IPS DF 6.9 (cell line): ENCODE measurements around the gene NFIB.

ENCODE experiments used
- DNase-seq: peaks from one replicate; pipeline ENCODE4 v3.0.0-alpha.2; 2013; ENCODE audit warnings: low read depth, low spot score
- H3K27ac ChIP-seq: one replicate; pipeline ENCODE4 v1.5.1; 2013; ENCODE audit warnings: low read length, control low read depth
- H3K27me3 ChIP-seq: 2 replicates; pipeline ENCODE4 v1.6.1; 2013; ENCODE audit warnings: mild to moderate bottlenecking, low read length; ENCODE audit not compliant: control insufficient read depth, insufficient read depth
- H3K36me3 ChIP-seq: 2 replicates; pipeline ENCODE4 v1.6.1; 2013; ENCODE audit warnings: low read length; ENCODE audit not compliant: control insufficient read depth, insufficient read depth
- H3K4me1 ChIP-seq: 2 replicates; pipeline ENCODE4 v1.6.1; 2013; ENCODE audit warnings: low read length; ENCODE audit not compliant: control insufficient read depth, insufficient read depth
- H3K4me3 ChIP-seq: 2 replicates; pipeline ENCODE4 v1.5.1; 2013; ENCODE audit warnings: mild to moderate bottlenecking, low read length
- H3K9me3 ChIP-seq: 2 replicates; pipeline ENCODE4 v1.6.1; 2013; ENCODE audit warnings: low read length, inconsistent platforms; ENCODE audit not compliant: control insufficient read depth, insufficient read depth
- WGBS: extraction: QIAGEN DNeasy Blood & Tissue Kit; methylation state at CpG from one replicate; pipeline ENCODE4 v1.1.7; 2013; ENCODE audit warnings: mixed read lengths, missing lambda C conversion rate; ENCODE audit not compliant: insufficient read length, insufficient coverage; 5-methylcytosine and 5-hydroxymethylcytosine counted together

NFIB gene

DNA sequence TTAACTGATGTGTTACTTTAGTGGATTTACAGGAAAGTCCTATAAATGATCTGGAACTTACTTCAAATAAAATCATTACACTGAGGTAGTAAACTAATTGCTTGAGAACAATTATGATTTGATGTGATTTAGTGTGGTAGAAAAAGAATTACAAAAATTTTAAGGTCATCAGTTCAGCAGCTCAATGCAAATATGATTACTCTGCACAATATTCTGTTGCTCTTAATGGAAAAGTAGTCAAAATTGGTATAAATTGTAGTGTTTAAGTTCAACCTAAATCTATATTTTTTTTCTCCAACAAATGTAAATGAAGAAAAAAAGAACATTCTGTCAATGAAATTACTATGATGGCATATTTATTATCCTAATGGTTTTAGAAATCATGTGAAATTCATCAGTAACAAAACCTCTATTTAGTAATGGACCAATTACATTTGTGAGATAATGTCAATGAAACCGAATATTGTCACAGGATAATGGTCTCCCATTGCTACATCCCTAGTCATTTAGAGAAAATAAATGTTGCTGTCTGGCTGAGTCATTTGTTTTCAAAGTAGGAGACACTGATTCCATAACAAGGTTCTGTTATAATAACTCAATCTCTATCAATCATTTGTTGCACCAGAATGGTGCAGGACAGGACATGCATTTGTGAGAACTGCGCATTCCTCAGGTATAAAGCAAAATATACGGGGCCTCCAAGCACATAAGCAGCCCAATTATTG lies 177.1 kb downstream of the NFIB start:
- Histone ChIP-seq H3K27ac (no peak overlapping the region), H3K36me3 (no peaks in the 10 kb centered on the region), H3K4me1 (no peaks in the 10 kb centered on the region), H3K9me3 (no peaks in the 10 kb centered on the region), H3K27me3 (no peaks in the 10 kb centered on the region), H3K4me3 (no peak overlapping the region)
- DNase-seq = no peak
- no CpG with 5 or more reads among the region's 3 CpGs for WGBS

GRCh38 chr9:14136047-14136635 lies 177.8 kb downstream of the NFIB start:
- no peaks in the 10 kb centered on the region for H3K9me3 ChIP-seq
- no peaks in the 10 kb centered on the region for H3K36me3 ChIP-seq
- WGBS = no CpG with 5 or more reads among the region's 3 CpGs
- no peaks in the 10 kb centered on the region for H3K4me1 ChIP-seq
- no peak overlapping the region for H3K27ac ChIP-seq
- no peak overlapping the region for H3K4me3 ChIP-seq
- H3K27me3 ChIP-seq = no peaks in the 10 kb centered on the region
- DNase-seq = no peak

DNA sequence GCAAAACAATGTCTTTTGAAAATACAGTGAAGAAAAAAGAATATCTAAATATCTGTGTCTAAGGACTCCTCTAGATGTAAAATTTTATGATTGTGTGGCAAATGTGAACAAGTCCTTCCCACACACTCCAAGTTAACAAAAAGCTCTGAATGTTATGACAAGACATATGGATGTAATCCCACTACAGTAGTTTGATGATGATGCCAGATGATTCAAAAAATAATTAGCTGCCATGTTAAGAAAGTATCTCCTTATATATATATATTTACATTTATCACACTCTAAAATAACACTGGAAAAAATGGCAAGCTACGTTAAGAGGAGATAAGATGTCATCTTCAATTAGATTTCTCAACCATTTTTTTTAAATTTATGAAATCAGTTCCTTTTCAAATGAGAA lies 178.5 kb downstream of the NFIB start:
- H3K27ac ChIP-seq = no peak overlapping the region
- no peak overlapping the region for H3K4me3 ChIP-seq
- DNase-seq = no peak
- no CpG with 5 or more reads among the region's 1 CpG for WGBS
- H3K9me3 ChIP-seq = no peaks in the 10 kb centered on the region
- no peaks in the 10 kb centered on the region for H3K36me3 ChIP-seq
- no peaks in the 10 kb centered on the region for H3K4me1 ChIP-seq
- no peaks in the 10 kb centered on the region for H3K27me3 ChIP-seq

- Histone ChIP-seq H3K4me3 (no peak overlapping the region), H3K36me3 (no peaks in the 10 kb centered on the region), H3K9me3 (no peaks in the 10 kb centered on the region), H3K4me1 (no peaks in the 10 kb centered on the region), H3K27ac (no peak overlapping the region), H3K27me3 (no peaks in the 10 kb centered on the region)
- no peak for DNase-seq
These were observed 180.5 kb downstream of the NFIB start for GRCh38 chr9:14133394-14133793.

DNA sequence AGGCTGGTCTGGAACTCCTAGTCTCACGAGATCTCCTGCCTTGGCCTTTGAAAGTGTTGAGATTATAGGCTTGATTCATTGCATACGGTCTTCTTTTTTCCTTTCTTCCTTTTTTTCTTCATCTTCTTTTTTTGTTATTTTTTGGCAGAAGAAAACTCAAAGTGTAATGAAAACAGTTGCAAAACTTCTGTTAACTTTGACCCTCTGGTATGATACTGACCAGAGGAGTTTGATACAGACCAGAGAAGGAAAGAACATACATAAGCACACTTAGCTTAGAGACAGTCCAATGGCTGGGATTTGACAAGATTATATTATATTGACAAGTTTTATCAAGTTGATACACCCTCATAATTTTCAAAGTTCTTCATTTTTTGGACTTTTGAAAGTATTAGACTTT lies 181.2 kb downstream of the NFIB start:
- Histone ChIP-seq H3K27me3 (no peaks in the 10 kb centered on the region), H3K36me3 (no peaks in the 10 kb centered on the region), H3K4me1 (no peaks in the 10 kb centered on the region), H3K9me3 (no peaks in the 10 kb centered on the region), H3K4me3 (no peak overlapping the region), H3K27ac (no peak overlapping the region)
- no peak for DNase-seq
- WGBS = no CpG with 5 or more reads among the region's 2 CpGs

GRCh38 chr9:14131356-14132088 lies 182.4 kb downstream of the NFIB start:
- Histone ChIP-seq H3K27me3 (no peaks in the 10 kb centered on the region), H3K27ac (no peak overlapping the region), H3K36me3 (no peaks in the 10 kb centered on the region), H3K9me3 (no peaks in the 10 kb centered on the region), H3K4me1 (no peaks in the 10 kb centered on the region), H3K4me3 (no peak overlapping the region)
- no CpG with 5 or more reads among the region's 11 CpGs for WGBS
- DNase-seq = no peak

- H3K36me3 ChIP-seq = 0 out of 2 replicates have a peak, but pooled peaks cover 2% of the 10 kb centered on the region
- no peaks in the 10 kb centered on the region for H3K9me3 ChIP-seq
- H3K4me3 ChIP-seq = no peak overlapping the region
- no peaks in the 10 kb centered on the region for H3K27me3 ChIP-seq
- WGBS = no CpG with 5 or more reads among the region's 1 CpG
- no peaks in the 10 kb centered on the region for H3K4me1 ChIP-seq
- no peak for DNase-seq
- H3K27ac ChIP-seq = no peak overlapping the region
These were observed 186.3 kb downstream of the NFIB start for GRCh38 chr9:14127656-14128055.

DNA sequence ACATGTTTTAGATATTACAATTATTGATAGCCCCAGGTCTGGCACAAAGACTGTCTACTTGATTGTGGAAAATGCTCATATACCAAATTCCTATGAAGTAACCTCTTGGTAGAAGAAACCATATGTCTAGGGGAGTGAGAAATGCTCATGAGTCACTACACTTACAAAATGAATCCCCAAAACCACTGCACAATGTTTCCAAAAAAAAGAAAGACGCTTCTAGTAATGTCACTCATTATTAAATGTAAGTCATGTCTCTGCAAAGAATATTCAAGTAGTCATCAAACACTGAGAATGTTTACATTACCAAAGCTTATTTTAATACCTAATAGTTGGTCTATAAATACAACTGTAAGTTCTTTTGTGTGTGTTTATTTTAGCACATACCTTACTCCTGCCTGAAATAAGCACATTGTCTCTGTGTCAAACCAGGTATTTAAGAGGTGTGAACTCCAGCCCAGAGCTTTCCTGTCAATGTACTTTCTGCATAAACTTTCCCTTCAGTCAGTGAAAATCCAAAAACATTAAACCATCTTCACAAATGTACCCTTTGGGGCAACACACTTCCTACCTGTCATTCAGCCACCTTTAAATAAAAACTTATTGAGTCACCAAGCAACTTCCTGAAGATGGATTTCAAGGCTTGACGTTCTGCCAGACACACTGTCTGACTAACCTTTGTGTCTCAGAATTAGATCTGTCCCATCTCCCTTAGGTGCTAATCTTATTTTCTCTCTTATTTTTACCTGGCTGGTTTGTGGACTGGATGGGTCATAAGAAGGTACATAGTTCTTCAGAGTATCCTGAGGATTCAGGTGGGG lies 194.0 kb downstream of the NFIB start:
- Histone ChIP-seq H3K4me3 (no peak overlapping the region), H3K4me1 (no peaks in the 10 kb centered on the region; the same call in 1 of the 2 replicates), H3K36me3 (no peaks in the 10 kb centered on the region; the same call in 1 of the 2 replicates), H3K27ac (no peak overlapping the region), H3K9me3 (no peaks in the 10 kb centered on the region), H3K27me3 (no peaks in the 10 kb centered on the region)
- DNase-seq = no peak
- WGBS = no CpG with 5 or more reads among the region's 2 CpGs

DNA sequence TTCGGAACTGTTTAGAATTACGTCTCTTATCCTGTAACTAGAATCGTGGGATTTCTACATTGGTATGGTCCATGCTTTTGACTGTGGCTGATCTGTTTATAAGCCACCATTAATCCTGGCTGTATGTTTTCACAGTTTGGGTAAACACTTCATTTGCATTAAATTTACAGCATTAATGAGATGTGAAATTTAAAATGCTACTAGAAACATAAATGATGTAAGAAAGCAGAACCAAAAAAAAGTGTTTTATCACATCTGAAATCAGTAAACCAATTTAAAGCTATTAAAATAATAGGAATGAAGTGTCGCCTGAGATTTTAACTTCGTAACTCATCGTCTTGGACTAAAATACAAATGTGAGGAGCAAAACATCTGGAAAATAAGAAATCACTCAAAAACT lies 201.7 kb downstream of the NFIB start:
- no peak overlapping the region for H3K4me3 ChIP-seq
- H3K27me3 ChIP-seq = no peaks in the 10 kb centered on the region
- no peak overlapping the region for H3K27ac ChIP-seq
- H3K4me1 ChIP-seq = no peaks in the 10 kb centered on the region; the same call in 1 of the 2 replicates
- no CpG with 5 or more reads among the region's 6 CpGs for WGBS
- DNase-seq = no peak
- no peaks in the 10 kb centered on the region; the same call in 1 of the 2 replicates for H3K36me3 ChIP-seq
- H3K9me3 ChIP-seq = no peaks in the 10 kb centered on the region

DNA sequence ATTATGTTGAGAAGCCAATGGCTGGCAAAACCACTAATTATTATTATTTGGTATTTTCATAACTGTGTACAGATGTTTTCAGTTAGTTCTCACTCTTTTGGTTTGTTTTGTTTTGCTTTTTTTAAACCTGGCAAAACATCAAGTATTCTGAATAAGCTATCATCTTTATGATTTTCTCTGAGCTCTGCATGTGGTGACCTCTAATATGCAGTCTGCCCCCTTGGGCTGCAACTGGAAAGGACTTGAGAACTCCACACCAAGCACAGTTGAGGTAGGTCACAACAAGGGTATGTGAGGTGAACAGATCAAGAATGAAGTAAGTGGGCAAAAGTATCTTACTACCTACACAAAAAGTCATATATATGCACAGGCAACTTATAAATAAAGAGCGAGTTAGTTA lies 202.2 kb downstream of the NFIB start:
- H3K4me3 ChIP-seq = no peak overlapping the region
- H3K9me3 ChIP-seq = no peaks in the 10 kb centered on the region
- no peaks in the 10 kb centered on the region; the same call in 1 of the 2 replicates for H3K36me3 ChIP-seq
- H3K4me1 ChIP-seq = no peaks in the 10 kb centered on the region; the same call in 1 of the 2 replicates
- no peaks in the 10 kb centered on the region for H3K27me3 ChIP-seq
- WGBS = no CpG with 5 or more reads among the region's 1 CpG
- H3K27ac ChIP-seq = no peak overlapping the region
- no peak for DNase-seq
